AG04449 (cell line): ENCODE measurements around the gene CFAP61.

Source experiments
- CTCF ChIA-PET: fragments of 350-600 bp; formaldehyde crosslinking; extraction: SDS; loops from one replicate; lab custom pipeline; 2021; ENCODE audit warnings: antibody characterized with exemption; lab: Yijun Ruan, JAX
- POLR2A ChIA-PET: fragments of 400-600, 350-600 bp; formaldehyde crosslinking; extraction: SDS; loops from one replicate; lab custom pipeline; 2020; ENCODE audit warnings: antibody characterized with exemption, inconsistent platforms; lab: Yijun Ruan, JAX
- DNase-seq: peaks from one replicate; pipeline ENCODE4 v3.0.0-alpha.2; 2010; ENCODE audit warnings: low read depth, low spot score
- H3K4me3 ChIP-seq: 2 replicates; pipeline ENCODE4 v1.5.1; 2011; ENCODE audit warnings: low read depth, mild to moderate bottlenecking, control low read depth, low read length
- CTCF ChIP-seq: IDR thresholded peaks from one replicate; pipeline ENCODE4 v1.5.1; 2011; ENCODE audit warnings: mild to moderate bottlenecking, moderate library complexity, low read length, control low read depth, inconsistent platforms; ENCODE audit not compliant: insufficient read depth; ENCODE audit errors: missing control alignments

CFAP61 gene

GRCh38 chr20:20196610-20197009 lies 144.3 kb downstream of the CFAP61 start:
- no peak for TF ChIP-seq CTCF
- no peak overlapping the region for H3K4me3 ChIP-seq
- no peak for DNase-seq
- ChIA-PET POLR2A (no interaction called here), CTCF (no interaction called here)

GRCh38 chr20:20198011-20198410 lies 145.7 kb downstream of the CFAP61 start:
- ChIA-PET CTCF (no interaction called here), POLR2A (no interaction called here)
- no peak overlapping the region for H3K4me3 ChIP-seq
- DNase-seq = no peak
- no peak for TF ChIP-seq CTCF

GRCh38 chr20:20199361-20200160 lies 147.2 kb downstream of the CFAP61 start:
- no peak for DNase-seq
- TF ChIP-seq CTCF = no peak
- H3K4me3 ChIP-seq = no peak overlapping the region
- ChIA-PET CTCF (no interaction called here), POLR2A (no interaction called here)

- H3K4me3 ChIP-seq = no peak overlapping the region
- no peak for DNase-seq
- TF ChIP-seq CTCF = no peak
- ChIA-PET POLR2A (no interaction called here), CTCF (no interaction called here)
These were observed 148.8 kb downstream of the CFAP61 start for GRCh38 chr20:20201124-20201523.

- TF ChIP-seq CTCF = no peak
- ChIA-PET POLR2A (no interaction called here), CTCF (no interaction called here)
- no peak for DNase-seq
- no peak overlapping the region for H3K4me3 ChIP-seq
These were observed 149.3 kb downstream of the CFAP61 start for GRCh38 chr20:20201639-20202038.

GRCh38 chr20:20202768-20203167 lies 150.4 kb downstream of the CFAP61 start:
- no peak overlapping the region for H3K4me3 ChIP-seq
- ChIA-PET POLR2A (no interaction called here), CTCF (no interaction called here)
- TF ChIP-seq CTCF = no peak
- no peak for DNase-seq
